Esophagus muscularis mucosa (tissue), 4 donors: ENCODE results near the gene UBAP1. TPM values are rescaled to one million over a fixed set of nuclear protein-coding genes. Genes with fewer than 3 reads are reported as not detected.
"Not testable (repeated sequence)": the region's sequence is repeated elsewhere in the genome, so short reads cannot be mapped to it uniquely, and the experiment has no call there.

Experiments used
- DNase-seq: peaks from one replicate; pipeline ENCODE4 v3.0.0-alpha.2; 2017; ENCODE audit errors: extremely low spot score
- H3K27ac ChIP-seq, 4 donors: fragments of 200-600 bp; sonication (generic); replicated peaks in 1 of 4; 1 replicate in 3 of 4; 2 replicates in 1 of 4; pipeline ENCODE4 v1.5.1; 2016 to 2019; ENCODE audit warnings: mild to moderate bottlenecking in 1 of 4
- H3K27me3 ChIP-seq, 4 donors: fragments of 200-600 bp; sonication (generic); one replicate each; pipeline versions ENCODE4 v1.5.1 to v1.6.0; 2016 to 2019
- H3K36me3 ChIP-seq, 4 donors: fragments of 200-600 bp; sonication (generic); one replicate each; pipeline ENCODE4 v1.5.1; 2016 to 2019
- H3K4me1 ChIP-seq, 4 donors: fragments of 200-600 bp; sonication (generic); one replicate each; pipeline ENCODE4 v1.5.1; 2016 to 2019
- H3K4me3 ChIP-seq, 4 donors: fragments of 200-600 bp; sonication (generic); 1 replicate in 2 of 4; 2 replicates in 2 of 4; pipeline ENCODE4 v1.5.1; 2016 to 2019; ENCODE audit warnings: mild to moderate bottlenecking in 4 of 4, moderate library complexity in 1 of 4
- H3K9me3 ChIP-seq, 4 donors: fragments of 200-600 bp; sonication (generic); 1 replicate in 3 of 4; 2 replicates in 1 of 4; pipeline ENCODE4 v1.5.1; 2016 to 2019
- EP300 ChIP-seq: sonication (generic); formaldehyde crosslinking; IDR thresholded peaks from one replicate; pipeline ENCODE4 v1.6.1; 2017; ENCODE audit warnings: antibody characterized with exemption
- POLR2A ChIP-seq: fragments of 450-650 bp; IDR thresholded peaks from one replicate; pipeline ENCODE4 v1.6.1; 2017; ENCODE audit warnings: antibody characterized with exemption, moderate library complexity, mild to moderate bottlenecking, low read depth
- POLR2AphosphoS5 ChIP-seq, 2 donors: sonication (generic); formaldehyde crosslinking; IDR thresholded peaks; one replicate each; pipeline ENCODE4 v1.6.1; 2017; ENCODE audit warnings: antibody characterized with exemption in 2 of 2
- WGBS: methylation state at CpG from one replicate; pipeline ENCODE4 v1.1.5; 2018; 5-methylcytosine and 5-hydroxymethylcytosine counted together
- intact Hi-C: fragments of 100-400 bp; cut with DNase I; formaldehyde crosslinking; loops from one replicate; pipeline ENCODE4 v1.15.1; 2023
- total RNA-seq, 4 donors: library from RNA; depleted of rRNA; stranded (reverse); fragments of >200 nt; gene quantifications; one replicate each; pipeline versions ENCODE4 v1.1.0 to v1.2.1, GENCODE V29; 2016
- TF ChIP-seq, protein P1 (sequence below), 3 experiments: fragments of 200-600 bp in 2 of 3; fragments of 450-650 bp in 1 of 3; sonication (generic) in 2 of 3; IDR thresholded peaks; one replicate each; pipeline ENCODE4 v1.5.1; 2017 to 2019; ENCODE audit warnings: antibody characterized with exemption in 3 of 3, mild to moderate bottlenecking in 2 of 3, moderate library complexity in 1 of 3

The UBAP1 gene
- total RNA-seq: 10 to 100 TPM; 54.0 to 84.3 (median 72.6) TPM

DNA sequence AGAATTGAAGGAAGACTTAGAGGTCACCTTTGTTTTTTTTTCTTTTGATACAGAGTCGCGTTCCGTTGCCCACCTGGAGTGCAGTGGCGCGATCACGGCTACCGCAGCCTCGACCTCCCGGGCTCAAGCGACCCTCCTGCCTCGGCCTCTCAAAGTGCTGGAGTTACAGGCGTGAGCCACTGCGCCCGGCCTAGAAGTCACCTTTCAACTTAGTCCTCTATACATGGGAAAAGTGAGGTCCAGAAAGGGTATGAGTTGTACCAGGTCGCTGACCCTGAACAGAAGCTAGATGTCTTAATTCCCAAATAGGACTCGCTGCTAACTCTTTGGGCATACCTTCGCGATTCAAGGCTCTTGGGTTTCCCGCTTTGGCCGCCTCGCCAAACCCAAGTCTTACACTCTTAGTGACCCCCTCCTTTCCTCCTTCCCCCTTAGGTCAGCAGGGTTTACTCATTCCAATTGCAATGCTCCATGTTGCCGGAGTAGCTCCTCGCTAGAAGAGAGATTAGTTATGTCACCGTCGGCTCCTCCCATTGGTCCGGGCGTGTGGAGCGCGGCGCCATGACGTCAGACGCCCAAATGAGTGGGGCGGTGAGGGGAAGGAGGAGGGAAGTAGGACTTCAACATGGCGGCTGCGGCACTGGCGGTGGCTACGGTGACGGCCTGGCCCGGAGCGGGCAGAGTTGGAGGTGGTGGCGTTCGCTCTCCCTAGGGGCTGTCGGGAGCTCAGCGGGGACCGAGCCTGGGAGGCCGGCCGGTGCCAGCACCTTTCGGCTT lies at the start of gene UBAP1:
UBAP1 (plus strand) TSS at position 608 of the 777 bp plus-strand sequence. CDS start 41,872 bp downstream, outside the sequence.
- WGBS: under 1% methylated on average over 43 of the region's 48 CpGs
- Histone ChIP-seq H3K36me3 (no peaks in the 10 kb centered on the region), H3K4me1 (peaks cover 4 to 31% (median 24%) of the 10 kb centered on the region in 4 donors), H3K27ac (peak within 1 kb of the TSS; percentile 87 to 97 (median 96)), H3K4me3 (peak within 1 kb of the TSS; percentile 77 to 96 (median 90)), H3K27me3 (no peaks in the 10 kb centered on the region), H3K9me3 (no peaks in the 10 kb centered on the region)
- peak; percentile 99 for DNase-seq
- TF ChIP-seq EP300 (no peak), POLR2A (peak; percentile 88), POLR2AphosphoS5 (IDR thresholded peaks at IDR 0.05) (peak; percentile 97 to 98)
- TF ChIP-seq, protein P1, sequence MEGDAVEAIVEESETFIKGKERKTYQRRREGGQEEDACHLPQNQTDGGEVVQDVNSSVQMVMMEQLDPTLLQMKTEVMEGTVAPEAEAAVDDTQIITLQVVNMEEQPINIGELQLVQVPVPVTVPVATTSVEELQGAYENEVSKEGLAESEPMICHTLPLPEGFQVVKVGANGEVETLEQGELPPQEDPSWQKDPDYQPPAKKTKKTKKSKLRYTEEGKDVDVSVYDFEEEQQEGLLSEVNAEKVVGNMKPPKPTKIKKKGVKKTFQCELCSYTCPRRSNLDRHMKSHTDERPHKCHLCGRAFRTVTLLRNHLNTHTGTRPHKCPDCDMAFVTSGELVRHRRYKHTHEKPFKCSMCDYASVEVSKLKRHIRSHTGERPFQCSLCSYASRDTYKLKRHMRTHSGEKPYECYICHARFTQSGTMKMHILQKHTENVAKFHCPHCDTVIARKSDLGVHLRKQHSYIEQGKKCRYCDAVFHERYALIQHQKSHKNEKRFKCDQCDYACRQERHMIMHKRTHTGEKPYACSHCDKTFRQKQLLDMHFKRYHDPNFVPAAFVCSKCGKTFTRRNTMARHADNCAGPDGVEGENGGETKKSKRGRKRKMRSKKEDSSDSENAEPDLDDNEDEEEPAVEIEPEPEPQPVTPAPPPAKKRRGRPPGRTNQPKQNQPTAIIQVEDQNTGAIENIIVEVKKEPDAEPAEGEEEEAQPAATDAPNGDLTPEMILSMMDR (IDR thresholded peaks at IDR 0.05): peak in 1 of 3 experiments; percentile 8
- intact Hi-C loops: loop anchor here (2.0 to 10.0 kb wide), 3 partner anchors 51 to 146 kb away; partner anchors contain the start of genes DCAF12, KIF24 and NUDT2

DNA sequence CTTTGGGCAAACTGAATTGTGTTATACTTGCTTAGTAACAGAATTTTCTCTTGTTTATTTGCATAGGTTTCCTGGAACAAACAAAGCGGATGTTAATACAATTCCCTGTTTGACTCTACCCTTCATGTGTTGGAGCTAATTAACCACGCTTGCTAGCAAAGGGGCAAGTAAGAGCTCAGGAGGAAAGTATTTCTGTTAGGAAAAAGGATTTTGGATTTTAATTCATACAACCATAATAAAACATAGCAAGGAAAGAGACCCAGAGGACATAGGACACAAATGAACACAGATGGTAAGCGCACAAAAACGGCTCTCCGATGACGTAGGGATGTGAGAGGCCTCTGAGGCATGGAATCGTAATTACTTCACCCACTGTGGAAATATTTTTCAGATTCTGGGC lies 47.3 kb upstream of the UBAP1 start:
- Histone ChIP-seq H3K27me3 (no peaks in the 10 kb centered on the region), H3K9me3 (no peaks in the 10 kb centered on the region), H3K27ac (no peak overlapping the region), H3K36me3 (no peaks in the 10 kb centered on the region), H3K4me3 (no peak overlapping the region), H3K4me1 (peaks cover 5 to 8% (median 7%) of the 10 kb centered on the region in 4 donors)
- DNase-seq: no peak
- 94% methylated on average over 7 of the region's 7 CpGs for WGBS
- no peak for TF ChIP-seq POLR2AphosphoS5 (IDR thresholded peaks at IDR 0.05)
- TF ChIP-seq, protein P1 (IDR thresholded peaks at IDR 0.05): no peak
- intact Hi-C loops: no loop called here

DNA sequence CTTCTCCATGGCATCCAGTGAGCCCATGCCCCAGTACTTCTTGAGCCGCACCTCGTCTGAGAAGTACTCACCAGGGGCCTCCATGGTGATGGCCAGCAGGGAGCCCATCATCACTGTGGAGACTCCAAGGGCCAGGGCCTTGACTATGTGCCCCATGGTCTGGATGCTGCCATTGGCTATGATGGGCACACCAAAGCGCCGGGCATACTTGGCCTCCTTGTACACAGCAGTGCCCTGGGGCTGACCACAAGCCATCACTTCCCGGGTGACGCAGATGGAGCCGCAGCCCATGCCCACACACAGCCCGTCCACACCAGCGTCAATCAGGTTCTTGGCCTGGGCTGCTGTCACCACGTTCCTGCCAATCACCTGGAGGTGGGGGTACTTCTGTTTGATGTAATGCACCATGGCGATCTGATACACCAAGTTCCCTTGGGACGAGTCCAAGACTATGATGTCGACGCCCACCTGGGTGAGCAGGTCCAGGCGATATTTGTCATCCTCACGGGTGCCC lies 45.4 kb upstream of the UBAP1 start:
- intact Hi-C loops: no loop called here
- TF ChIP-seq EP300 (no peak), POLR2A (no peak)
- TF ChIP-seq, protein P1 (IDR thresholded peaks at IDR 0.05): no peak
- WGBS: no CpG with 5 or more reads among the region's 16 CpGs
- Histone ChIP-seq H3K4me3 (no peak overlapping the region), H3K4me1 (no peaks in the 10 kb centered on the region), H3K9me3 (no peaks in the 10 kb centered on the region), H3K36me3 (no peaks in the 10 kb centered on the region), H3K27me3 (no peaks in the 10 kb centered on the region), H3K27ac (no peak overlapping the region)
- no peak for DNase-seq

DNA sequence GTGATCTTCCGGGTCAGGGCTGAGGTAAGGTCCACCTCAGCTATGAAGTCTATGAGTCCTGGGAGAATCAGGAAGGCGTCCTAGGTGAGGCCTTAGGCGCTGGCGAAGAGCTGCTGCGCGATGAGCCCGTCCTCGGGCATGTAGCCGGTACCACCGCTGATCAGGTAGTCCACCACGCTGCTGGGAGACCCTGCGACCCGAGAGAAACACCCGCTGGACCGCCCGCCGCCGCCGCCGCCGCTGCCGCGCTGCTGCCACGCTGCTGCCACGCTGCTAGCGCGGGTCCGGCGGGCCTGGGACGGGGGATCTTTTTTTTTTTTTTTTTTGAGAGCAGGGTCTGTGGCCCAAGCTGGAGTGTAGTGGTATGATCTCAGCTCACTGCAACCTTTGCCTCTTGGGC lies 44.3 kb upstream of the UBAP1 start:
- Histone ChIP-seq H3K27ac (no peak overlapping the region), H3K4me1 (peaks cover 0 to 2% (median under 1%) of the 10 kb centered on the region in 4 donors), H3K9me3 (no peaks in the 10 kb centered on the region), H3K4me3 (no peak overlapping the region), H3K36me3 (no peaks in the 10 kb centered on the region), H3K27me3 (no peaks in the 10 kb centered on the region)
- 93% methylated on average over 29 of the region's 30 CpGs for WGBS
- DNase-seq: no peak
- intact Hi-C loops: no loop called here
- TF ChIP-seq EP300 (no peak), POLR2A (no peak), POLR2AphosphoS5 (IDR thresholded peaks at IDR 0.05) (no peak)
- TF ChIP-seq, protein P1 (IDR thresholded peaks at IDR 0.05): no peak

DNA sequence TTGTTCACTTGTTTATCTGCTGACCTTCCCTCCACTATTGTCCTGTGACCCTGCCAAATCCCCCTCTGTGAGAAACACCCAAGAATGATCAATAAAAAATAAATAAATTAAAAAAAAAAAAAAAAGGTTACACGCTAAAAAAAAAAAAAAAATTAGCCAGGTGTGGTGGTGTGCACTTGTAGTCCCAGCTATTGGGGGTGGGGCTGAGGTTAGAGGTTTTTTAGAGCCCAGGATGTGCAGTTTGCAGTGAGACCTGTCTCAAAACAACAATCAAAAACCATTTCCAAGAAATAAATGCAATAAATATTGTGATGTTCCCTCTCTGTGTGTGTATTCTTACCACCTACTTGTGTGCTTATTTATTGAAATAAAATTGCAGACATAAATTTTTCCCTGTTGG lies 40.2 kb upstream of the UBAP1 start:
- H3K36me3 ChIP-seq, H3K27me3 ChIP-seq, intact Hi-C loops, H3K4me1 ChIP-seq, H3K9me3 ChIP-seq, H3K27ac ChIP-seq, H3K4me3 ChIP-seq, DNase-seq: not testable (repeated sequence)
- 96% methylated on average over 1 of the region's 1 CpG for WGBS
